ENCODE data around the gene SLC10A4.

SLC10A4 gene

DNA sequence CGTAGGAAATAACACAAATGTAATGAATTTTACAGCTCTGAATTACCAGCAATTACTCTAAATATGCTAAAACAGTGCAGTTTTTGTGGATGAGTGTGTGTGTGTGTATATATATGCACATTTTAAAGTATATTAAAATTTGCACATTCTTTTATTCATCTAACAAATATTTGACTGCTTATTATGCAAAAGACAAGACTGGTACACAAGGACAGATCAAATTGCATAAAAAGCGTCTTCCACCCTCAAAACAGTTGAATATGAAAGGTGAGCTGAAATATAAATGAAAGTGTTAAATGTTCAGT is 20.8 kb downstream of the SLC10A4 start:
- no peak for TF ChIP-seq GABPA (IDR thresholded peaks at IDR 0.05; ENCODE audit: low read depth)
- TF ChIP-seq, protein P1, sequence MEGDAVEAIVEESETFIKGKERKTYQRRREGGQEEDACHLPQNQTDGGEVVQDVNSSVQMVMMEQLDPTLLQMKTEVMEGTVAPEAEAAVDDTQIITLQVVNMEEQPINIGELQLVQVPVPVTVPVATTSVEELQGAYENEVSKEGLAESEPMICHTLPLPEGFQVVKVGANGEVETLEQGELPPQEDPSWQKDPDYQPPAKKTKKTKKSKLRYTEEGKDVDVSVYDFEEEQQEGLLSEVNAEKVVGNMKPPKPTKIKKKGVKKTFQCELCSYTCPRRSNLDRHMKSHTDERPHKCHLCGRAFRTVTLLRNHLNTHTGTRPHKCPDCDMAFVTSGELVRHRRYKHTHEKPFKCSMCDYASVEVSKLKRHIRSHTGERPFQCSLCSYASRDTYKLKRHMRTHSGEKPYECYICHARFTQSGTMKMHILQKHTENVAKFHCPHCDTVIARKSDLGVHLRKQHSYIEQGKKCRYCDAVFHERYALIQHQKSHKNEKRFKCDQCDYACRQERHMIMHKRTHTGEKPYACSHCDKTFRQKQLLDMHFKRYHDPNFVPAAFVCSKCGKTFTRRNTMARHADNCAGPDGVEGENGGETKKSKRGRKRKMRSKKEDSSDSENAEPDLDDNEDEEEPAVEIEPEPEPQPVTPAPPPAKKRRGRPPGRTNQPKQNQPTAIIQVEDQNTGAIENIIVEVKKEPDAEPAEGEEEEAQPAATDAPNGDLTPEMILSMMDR (IDR thresholded peaks at IDR 0.05; ENCODE audit: insufficient read depth, low read length), result no peak
- TF ChIP-seq REST (IDR thresholded peaks at IDR 0.05; ENCODE audit: insufficient replicate concordance, low read depth), result no peak
- no peak for TF ChIP-seq POLR2AphosphoS5 (IDR thresholded peaks at IDR 0.05; ENCODE audit: low read depth)
- TF ChIP-seq SPI1 (IDR thresholded peaks at IDR 0.05; ENCODE audit: borderline replicate concordance, low read depth), result no peak
- no peak overlapping the region for H3K4me3 ChIP-seq (replicated peaks; ENCODE audit: insufficient read depth, low read length)
- H3K27ac ChIP-seq (replicated peaks), result no peak overlapping the region
- no peaks in the 10 kb centered on the region for H3K27me3 ChIP-seq (ENCODE audit: insufficient read depth, poor library complexity, severe bottlenecking)
- no peak for DNase-seq (ENCODE audit: low read depth in 1 of 2, low spot score in 1 of 2)

- no peak for DNase-seq (ENCODE audit: low read depth in 1 of 2, low spot score in 1 of 2)
- Histone ChIP-seq H3K27me3 (ENCODE audit: insufficient read depth, poor library complexity, severe bottlenecking) (no peaks in the 10 kb centered on the region), H3K27ac (replicated peaks) (no peak overlapping the region), H3K4me3 (replicated peaks; ENCODE audit: insufficient read depth, low read length) (no peak overlapping the region)
- TF ChIP-seq POLR2AphosphoS5 (IDR thresholded peaks at IDR 0.05; ENCODE audit: low read depth) (no peak), REST (IDR thresholded peaks at IDR 0.05; ENCODE audit: insufficient replicate concordance, low read depth) (no peak), GABPA (IDR thresholded peaks at IDR 0.05; ENCODE audit: low read depth) (no peak), SPI1 (IDR thresholded peaks at IDR 0.05; ENCODE audit: borderline replicate concordance, low read depth) (no peak)
- TF ChIP-seq, protein P1 (IDR thresholded peaks at IDR 0.05; ENCODE audit: insufficient read depth, low read length), result no peak
Observed at GRCh38 chr4:48504352-48504751, 21.2 kb downstream of the SLC10A4 start.

DNA sequence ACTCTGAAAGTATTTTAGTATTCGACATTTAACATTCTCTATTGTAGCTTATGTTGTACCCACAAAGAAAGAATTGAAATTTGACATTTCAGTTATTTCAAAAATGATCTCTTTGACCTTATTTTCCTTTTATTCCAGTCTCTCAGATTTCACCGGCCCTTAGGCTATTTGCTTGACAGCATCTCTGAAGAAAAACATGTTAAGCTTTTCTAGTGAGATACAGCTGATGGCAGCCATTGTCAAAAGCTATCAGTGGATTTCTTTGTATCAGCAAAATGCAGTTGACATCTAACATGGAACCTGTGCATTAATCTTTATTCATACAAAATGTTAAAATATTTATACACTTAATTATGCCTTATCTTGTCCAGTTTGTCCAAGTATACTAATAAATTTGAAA is 23.6 kb downstream of the SLC10A4 start:
- H3K4me3 ChIP-seq (replicated peaks; ENCODE audit: insufficient read depth, low read length), result no peak overlapping the region
- no peak for DNase-seq (ENCODE audit: low read depth in 1 of 2, low spot score in 1 of 2)
- no peak overlapping the region for H3K27ac ChIP-seq (replicated peaks)
- no peaks in the 10 kb centered on the region for H3K27me3 ChIP-seq (ENCODE audit: insufficient read depth, poor library complexity, severe bottlenecking)
- TF ChIP-seq SPI1 (IDR thresholded peaks at IDR 0.05; ENCODE audit: borderline replicate concordance, low read depth), result no peak
- no peak for TF ChIP-seq POLR2AphosphoS5 (IDR thresholded peaks at IDR 0.05; ENCODE audit: low read depth)
- TF ChIP-seq GABPA (IDR thresholded peaks at IDR 0.05; ENCODE audit: low read depth), result no peak
- TF ChIP-seq REST (IDR thresholded peaks at IDR 0.05; ENCODE audit: insufficient replicate concordance, low read depth), result no peak
- TF ChIP-seq, protein P1 (IDR thresholded peaks at IDR 0.05; ENCODE audit: insufficient read depth, low read length), result no peak
